ENCODE results near the gene FGF9.

FGF9 gene

GRCh38 chr13:21698817-21699679 is 28.2 kb downstream of the FGF9 start:
- no peak for TF ChIP-seq JUND (IDR thresholded peaks at IDR 0.05; ENCODE audit: low read depth)
- in situ Hi-C loops (cut with HindIII; ENCODE audit: low pct_unique_long_range_greater_than_20kb, low sequenced_read_pairs): no loop called here
- DNase-seq (ENCODE audit: low read depth in 1 of 2, low spot score in 1 of 2): no peak

- DNase-seq (ENCODE audit: low read depth in 1 of 2, low spot score in 1 of 2): no peak
Measured at GRCh38 chr13:21701460-21701859, 30.6 kb downstream of the FGF9 start.

GRCh38 chr13:21703846-21704245 is 33.0 kb downstream of the FGF9 start:
- no peak for TF ChIP-seq JUND (IDR thresholded peaks at IDR 0.05; ENCODE audit: low read depth)
- in situ Hi-C loops (cut with HindIII; ENCODE audit: low pct_unique_long_range_greater_than_20kb, low sequenced_read_pairs): no loop called here
- DNase-seq (ENCODE audit: low read depth in 1 of 2, low spot score in 1 of 2): peak in 1 of 2 experiments; percentile 50

More at GRCh38 chr13:21701460-21701859, 30.6 kb downstream of the FGF9 start:
- no peak for TF ChIP-seq JUND (IDR thresholded peaks at IDR 0.05; ENCODE audit: low read depth)
- in situ Hi-C loops (cut with HindIII; ENCODE audit: low pct_unique_long_range_greater_than_20kb, low sequenced_read_pairs): no loop called here

GRCh38 chr13:21707586-21707985 is 36.7 kb downstream of the FGF9 start:
- in situ Hi-C loops (cut with HindIII; ENCODE audit: low pct_unique_long_range_greater_than_20kb, low sequenced_read_pairs): no loop called here
- peak in 1 of 2 experiments; percentile 66 for DNase-seq (ENCODE audit: low read depth in 1 of 2, low spot score in 1 of 2)
- TF ChIP-seq JUND (IDR thresholded peaks at IDR 0.05; ENCODE audit: low read depth): no peak

- no peak for TF ChIP-seq JUND (IDR thresholded peaks at IDR 0.05; ENCODE audit: low read depth)
- no peak for DNase-seq (ENCODE audit: low read depth in 1 of 2, low spot score in 1 of 2)
- in situ Hi-C loops (cut with HindIII; ENCODE audit: low pct_unique_long_range_greater_than_20kb, low sequenced_read_pairs): no loop called here
Measured at GRCh38 chr13:21709697-21710096, 38.8 kb downstream of the FGF9 start.

- TF ChIP-seq JUND (IDR thresholded peaks at IDR 0.05; ENCODE audit: low read depth): no peak
- in situ Hi-C loops (cut with HindIII; ENCODE audit: low pct_unique_long_range_greater_than_20kb, low sequenced_read_pairs): no loop called here
- no peak for DNase-seq (ENCODE audit: low read depth in 1 of 2, low spot score in 1 of 2)
Measured at GRCh38 chr13:21710163-21710562, 39.3 kb downstream of the FGF9 start.

- peak in 1 of 2 experiments; percentile 30 for DNase-seq (ENCODE audit: low read depth in 1 of 2, low spot score in 1 of 2)
- in situ Hi-C loops (cut with HindIII; ENCODE audit: low pct_unique_long_range_greater_than_20kb, low sequenced_read_pairs): no loop called here
- TF ChIP-seq JUND (IDR thresholded peaks at IDR 0.05; ENCODE audit: low read depth): no peak
Measured at GRCh38 chr13:21717817-21718216, 46.9 kb downstream of the FGF9 start.

- DNase-seq (ENCODE audit: low read depth in 1 of 2, low spot score in 1 of 2): no peak
- in situ Hi-C loops (cut with HindIII; ENCODE audit: low pct_unique_long_range_greater_than_20kb, low sequenced_read_pairs): no loop called here
- TF ChIP-seq JUND (IDR thresholded peaks at IDR 0.05; ENCODE audit: low read depth): no peak
Measured at GRCh38 chr13:21719463-21719862, 48.6 kb downstream of the FGF9 start.

GRCh38 chr13:21723807-21724505 is 53.1 kb downstream of the FGF9 start:
- no peak for TF ChIP-seq JUND (IDR thresholded peaks at IDR 0.05; ENCODE audit: low read depth)
- in situ Hi-C loops (cut with HindIII; ENCODE audit: low pct_unique_long_range_greater_than_20kb, low sequenced_read_pairs): no loop called here

GRCh38 chr13:21730186-21730880 is 59.5 kb downstream of the FGF9 start:
- in situ Hi-C loops (cut with HindIII; ENCODE audit: low pct_unique_long_range_greater_than_20kb, low sequenced_read_pairs): no loop called here
- no peak for TF ChIP-seq JUND (IDR thresholded peaks at IDR 0.05; ENCODE audit: low read depth)
- DNase-seq (ENCODE audit: low read depth in 1 of 2, low spot score in 1 of 2): no peak

More at GRCh38 chr13:21723807-21724505, 53.1 kb downstream of the FGF9 start:
- DNase-seq (ENCODE audit: low read depth in 1 of 2, low spot score in 1 of 2): no peak

GRCh38 chr13:21733475-21734263 is 62.8 kb downstream of the FGF9 start:
- in situ Hi-C loops (cut with HindIII; ENCODE audit: low pct_unique_long_range_greater_than_20kb, low sequenced_read_pairs): no loop called here
- no peak for DNase-seq (ENCODE audit: low read depth in 1 of 2, low spot score in 1 of 2)
- TF ChIP-seq JUND (IDR thresholded peaks at IDR 0.05; ENCODE audit: low read depth): no peak

- TF ChIP-seq JUND (IDR thresholded peaks at IDR 0.05; ENCODE audit: low read depth): no peak
- in situ Hi-C loops (cut with HindIII; ENCODE audit: low pct_unique_long_range_greater_than_20kb, low sequenced_read_pairs): no loop called here
- DNase-seq (ENCODE audit: low read depth in 1 of 2, low spot score in 1 of 2): no peak
Measured at GRCh38 chr13:21734961-21735360, 64.1 kb downstream of the FGF9 start.

Measured in T47D (cell line).